Measurements from ENCODE around the gene CREB5.
"Not testable (repeated sequence)": the region's sequence is repeated elsewhere in the genome, so short reads cannot be mapped to it uniquely, and the experiment has no call there.

CREB5 gene

DNA sequence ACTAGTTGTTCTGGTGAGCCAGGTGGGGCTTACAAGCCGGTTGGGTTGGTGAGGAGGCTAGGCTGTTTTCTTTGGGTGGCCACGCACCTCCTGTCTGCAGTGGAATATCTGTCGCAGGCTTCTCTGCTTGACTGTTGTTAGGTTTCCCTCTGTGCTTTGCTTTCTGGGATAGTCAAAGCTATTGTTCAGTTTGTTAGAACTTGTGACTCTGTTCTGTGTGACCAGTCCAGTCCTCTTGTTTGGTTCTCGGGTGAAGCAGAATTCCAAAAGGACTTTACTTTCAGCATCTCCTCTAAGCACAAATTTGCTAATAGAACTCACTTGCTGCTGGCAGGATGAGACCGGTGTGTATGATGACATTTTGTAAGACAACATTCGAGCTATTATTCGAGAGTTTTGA is 105.3 kb downstream of the CREB5 start:
- DNase-seq, result no peak

DNA sequence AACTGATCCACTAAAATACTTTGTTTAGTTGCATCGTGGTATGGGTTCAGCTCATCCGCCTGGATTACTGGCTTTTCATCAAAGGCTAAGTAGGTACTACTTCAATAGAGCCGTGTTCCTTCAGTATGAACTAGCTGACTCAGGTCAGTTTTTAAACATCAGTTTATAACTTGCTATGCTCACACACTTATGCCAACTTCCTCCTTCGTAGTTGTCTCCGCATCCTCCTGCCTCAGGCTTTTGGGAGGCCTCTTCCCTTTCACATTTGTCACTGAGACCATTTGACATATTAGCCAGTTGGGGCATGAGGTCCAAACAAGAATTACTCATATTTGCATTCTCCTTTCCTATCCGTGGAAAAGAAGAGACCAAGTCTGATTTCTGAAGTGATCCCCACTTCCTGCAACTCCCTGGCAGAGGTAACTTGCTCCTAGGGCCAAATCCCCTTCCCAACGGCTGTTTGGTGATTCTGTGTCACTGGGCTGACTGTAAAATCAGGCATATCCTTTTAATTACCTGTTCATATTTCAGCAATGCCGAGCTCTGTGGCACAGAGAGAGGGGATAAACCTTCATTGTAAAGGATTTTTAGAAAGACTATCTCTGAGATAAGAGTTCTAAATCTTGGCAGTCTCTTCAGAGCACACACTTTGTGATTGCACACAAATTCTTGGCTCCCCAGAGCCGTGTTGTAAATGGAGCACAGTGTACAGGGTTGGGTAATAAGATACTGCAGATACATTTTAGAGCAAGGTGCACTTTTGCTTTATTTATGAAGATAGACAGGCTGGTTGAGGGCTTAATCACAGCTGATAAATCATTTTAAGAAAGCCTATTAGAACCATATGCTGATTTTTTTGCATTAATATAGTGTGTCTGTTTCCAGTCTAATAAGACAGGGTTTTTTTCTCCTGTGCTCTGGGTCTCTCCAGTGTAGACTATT is 108.0 kb downstream of the CREB5 start:
- DNase-seq, result no peak

DNA sequence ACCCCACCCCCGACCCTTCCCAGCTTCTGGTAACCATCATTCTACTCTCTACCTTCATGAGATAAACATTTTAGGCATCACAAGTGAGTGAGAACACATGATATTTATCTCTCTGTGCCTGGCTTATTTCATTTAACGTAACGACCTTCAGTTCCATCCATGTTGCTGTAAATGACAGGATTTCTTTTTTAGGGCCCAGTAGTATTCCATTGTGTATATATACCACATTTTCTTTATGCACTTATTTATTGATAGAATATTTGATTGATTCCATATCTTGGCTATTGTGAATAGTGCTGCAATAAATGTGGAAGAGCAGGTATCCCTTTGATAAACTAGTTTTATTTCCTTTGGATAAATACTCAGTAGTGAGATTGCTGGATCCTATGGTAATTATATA is 112.7 kb downstream of the CREB5 start:
- no peak for DNase-seq

DNA sequence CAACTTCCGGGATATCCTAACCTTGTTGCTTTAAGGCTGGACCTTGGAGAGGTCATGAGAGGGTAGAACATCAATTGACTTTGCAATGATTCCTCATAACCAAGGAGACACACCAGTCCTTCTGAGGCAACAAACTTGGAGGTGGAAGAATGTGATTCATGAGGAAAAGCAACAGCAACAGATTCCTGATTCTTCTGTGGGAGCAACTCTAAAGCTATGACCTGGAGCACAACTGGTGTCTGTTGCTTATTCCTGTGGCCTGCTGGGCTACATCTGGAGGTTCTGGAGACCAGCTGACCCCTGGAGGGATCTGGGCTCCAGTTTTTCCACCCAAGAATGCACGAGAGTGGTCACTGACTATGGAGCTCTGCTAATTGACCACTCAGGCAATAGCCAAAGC is 116.6 kb downstream of the CREB5 start:
- no peak for DNase-seq

DNA sequence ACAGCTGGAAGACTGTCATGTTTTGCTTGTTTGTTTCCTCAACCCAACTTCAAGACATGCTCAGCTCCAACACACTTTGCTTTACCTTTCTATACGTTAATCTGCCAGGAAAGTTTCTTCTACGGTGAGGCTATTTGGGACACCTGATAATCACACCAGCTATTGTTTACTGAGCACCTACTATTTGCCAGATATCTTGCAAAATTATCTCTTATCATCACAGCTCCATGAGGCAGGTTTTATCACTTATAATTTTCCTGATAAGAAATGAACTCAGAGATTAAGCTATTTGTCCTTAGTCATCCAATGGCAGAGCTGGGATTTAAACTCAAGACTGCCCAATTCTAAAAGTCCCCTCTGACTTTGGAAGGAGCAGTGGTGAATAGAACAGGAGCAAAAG is 117.4 kb downstream of the CREB5 start:
- no peak for DNase-seq

DNA sequence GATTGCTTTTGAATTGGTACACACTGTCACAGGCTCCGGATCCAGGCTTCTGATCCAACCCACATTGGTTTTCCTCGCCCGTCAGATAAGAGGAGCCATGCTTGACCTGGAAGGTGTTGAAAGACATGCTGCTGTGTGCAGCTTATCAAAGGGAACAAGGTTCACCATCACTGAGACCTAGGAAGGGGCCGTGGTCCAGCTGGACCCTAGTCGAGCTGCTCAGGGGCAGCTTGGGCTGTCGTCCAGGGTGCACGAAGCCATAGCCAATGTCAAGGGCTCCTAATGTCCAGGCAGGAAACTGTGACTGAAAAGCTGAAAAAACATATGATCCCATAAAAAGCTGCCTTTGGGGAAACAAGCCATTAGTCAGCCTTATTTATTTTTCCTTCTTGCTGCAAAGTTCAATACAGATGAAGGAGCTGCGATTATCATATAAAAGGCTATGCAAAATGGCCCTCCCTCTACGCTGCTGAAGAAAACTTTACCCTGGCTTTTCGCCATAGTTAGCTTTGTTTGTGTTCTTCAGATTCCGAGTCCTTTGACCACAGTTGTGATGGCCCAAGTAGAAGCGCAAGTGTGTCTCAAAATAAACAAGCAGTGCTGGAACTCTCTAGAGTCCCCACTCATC is 118.0 kb downstream of the CREB5 start:
- no peak for DNase-seq

DNA sequence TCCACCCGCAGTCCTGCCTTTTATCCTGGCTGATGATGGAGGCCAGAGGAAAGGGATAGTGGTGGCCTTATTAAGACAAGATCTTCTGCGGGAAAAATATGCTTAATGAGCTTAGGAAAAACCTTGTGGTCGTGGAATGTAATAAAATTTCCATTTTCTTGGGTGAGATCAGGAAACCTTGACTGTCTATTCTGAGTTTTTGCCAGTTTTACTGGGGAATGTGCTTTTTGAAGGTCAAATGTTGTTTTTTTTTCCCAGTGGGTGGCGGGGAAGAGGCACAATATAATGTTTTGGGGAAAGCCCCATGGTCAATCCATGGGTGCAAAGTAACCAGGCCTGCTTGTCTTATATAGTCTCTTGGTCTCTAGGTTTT is 118.5 kb downstream of the CREB5 start:
- DNase-seq, result no peak

DNA sequence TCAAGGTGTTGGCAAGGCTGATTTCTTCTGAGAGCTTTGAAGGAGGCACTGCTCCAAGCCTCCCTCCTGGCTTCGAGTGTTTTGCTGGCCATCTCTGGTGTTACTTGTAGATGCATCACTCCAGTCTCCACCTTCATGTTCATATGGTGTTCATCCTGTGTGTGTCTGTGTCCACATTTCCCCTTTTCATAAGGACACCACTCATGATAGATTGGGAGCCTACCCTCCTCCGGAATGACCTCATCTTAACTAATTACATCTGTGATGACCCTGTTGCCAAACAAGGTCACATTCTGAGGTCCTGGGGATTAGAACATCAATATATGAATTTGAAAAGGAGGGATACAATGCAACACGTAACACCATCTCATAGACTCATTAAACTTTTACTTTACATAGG is 119.0 kb downstream of the CREB5 start:
- DNase-seq, result no peak

DNA sequence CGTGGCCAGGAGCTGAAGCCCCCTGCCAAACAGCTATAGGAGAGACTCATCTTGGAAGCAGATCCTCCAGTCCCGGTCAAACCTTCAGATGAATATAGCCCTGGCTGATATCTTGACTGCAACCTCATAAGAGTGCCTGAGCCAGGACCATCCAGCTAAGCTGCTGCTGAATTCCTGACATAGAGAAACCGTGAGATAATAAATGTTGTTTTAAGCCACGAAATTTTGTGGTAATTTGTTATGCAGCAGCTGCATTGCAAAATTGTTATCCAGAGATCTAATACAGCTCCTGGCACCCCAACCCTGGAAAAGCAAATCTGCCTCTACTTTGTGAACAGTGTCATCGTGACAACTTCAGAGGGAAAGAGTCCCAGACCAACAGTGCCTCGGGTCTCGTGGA is 119.9 kb downstream of the CREB5 start:
- no peak for DNase-seq

DNA sequence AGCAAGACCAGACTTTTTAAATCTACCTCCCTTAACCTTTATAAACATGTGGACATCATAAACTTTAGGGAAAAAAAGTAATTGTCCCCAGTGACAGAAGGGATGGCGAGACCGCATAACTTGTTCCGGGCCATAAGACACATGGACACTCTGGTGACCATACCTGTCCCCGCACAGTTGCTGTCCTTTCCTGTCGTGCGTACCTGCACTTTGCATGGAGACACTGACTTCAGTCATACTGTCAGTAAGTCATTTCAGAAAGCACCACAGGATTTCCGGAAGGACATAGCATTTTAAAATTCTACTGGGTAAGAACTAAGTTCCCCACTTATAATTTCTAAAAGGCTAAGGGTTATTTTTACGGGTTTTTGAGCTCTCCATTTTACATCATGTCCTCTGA is 120.9 kb downstream of the CREB5 start:
- DNase-seq, result no peak

DNA sequence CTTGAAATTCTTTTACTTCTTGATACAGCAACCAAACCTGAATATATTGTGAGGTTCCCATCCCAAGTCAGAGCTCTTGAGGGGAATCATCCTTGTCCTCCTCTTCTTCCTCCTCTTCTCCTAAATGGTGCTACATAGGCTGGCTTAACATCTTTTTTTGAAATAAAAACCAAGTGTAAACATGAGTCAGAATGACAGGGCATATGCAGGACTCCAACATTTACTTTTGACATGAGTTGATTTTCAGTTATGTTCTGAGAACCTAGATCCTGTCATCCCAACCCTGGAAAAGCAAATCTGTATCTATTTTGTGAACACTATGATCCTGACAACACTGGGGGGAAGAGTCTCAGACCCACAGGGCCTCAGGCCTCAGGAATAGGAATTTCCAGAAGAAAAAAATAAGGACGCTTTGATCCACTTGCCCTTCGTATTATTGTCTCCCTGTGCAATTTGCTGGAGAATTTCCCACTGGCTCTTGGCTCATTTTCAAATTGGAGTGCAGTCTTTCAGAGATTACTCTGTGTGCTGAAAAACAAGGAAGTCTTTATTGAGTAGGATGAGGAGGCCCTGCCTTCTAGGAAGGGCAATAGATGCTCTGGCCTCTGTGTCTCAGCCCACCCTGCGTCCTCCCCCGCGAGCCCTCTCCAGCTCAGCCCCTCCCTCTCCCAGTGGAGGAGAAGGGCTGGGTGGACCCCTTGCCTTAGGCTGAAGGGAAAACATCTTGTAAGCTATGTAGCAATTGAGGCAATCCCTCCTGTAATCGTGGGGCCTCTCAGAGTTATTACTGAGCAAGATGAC is 121.6 kb downstream of the CREB5 start:
- no peak for DNase-seq

DNA sequence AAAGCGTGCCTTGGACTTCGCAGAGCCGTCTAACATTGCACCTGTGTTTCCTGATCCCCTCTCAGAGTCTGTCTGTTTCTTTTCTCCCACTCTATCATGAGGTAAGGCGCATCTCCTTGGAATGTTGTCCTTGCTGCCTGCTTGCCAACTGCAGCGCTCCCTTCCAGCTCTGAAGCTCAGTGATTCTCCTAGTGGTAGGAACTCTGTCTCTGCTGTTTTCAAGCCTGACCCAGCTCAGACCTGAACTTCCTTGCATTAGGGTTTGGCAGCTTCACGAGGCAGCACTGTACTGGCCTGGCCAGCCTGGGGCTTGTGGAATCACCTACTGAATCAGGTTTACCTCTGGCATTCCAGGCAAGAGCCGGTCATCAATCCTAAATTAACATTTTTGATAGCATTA is 123.9 kb downstream of the CREB5 start:
- DNase-seq, result no peak

DNA sequence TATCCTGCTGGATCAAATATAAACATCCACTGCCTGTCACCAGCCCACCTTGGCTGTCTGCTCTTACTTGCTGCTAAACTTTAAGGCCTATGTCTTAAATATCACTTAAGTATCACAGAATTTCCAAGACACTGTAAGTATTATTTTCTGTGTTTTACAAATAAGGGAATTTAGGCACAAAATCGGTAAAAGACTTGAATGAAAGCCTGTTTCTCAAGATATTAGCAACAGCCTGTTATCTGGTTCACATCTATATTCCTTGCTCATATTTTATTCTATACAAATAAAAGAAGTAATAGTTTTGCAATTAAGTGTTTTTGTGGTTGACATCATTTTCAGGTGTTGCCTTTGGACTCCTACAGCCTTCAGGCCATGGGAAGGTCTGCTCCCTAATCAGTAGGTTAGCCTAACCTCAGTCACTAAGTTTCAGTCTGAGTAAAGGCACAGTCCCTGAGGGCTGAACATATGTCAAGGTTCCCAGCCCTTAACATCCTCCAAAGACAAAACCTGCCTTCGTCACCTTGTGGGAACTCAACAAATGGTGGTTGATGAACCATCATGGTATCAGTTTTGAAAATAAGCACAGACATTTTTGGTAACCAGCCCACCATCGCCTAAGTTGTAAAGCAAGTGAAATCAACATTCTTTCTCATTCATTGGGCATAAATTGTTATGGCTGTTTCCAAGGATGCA is 127.1 kb downstream of the CREB5 start:
- DNase-seq, result no peak

DNA sequence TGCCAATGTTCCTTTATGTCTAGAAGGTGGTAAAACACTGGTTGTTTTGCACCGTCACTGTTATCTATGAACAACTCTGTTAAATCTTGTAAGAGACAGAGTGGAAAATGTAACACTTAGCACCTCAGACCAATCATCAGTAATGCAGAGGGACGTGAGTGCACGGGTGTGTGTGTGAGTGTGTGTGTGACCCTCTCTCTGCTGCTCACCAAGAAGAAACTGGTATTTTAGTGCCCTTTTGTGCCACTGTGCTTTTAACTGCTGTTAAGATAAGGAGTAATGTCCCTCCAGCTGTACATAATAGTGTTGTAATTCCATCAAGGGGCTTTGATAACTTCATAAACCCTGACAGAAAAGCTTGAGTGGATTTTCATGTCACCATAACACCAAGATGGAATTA is 130.1 kb downstream of the CREB5 start:
- DNase-seq, result peak; percentile 50

DNA sequence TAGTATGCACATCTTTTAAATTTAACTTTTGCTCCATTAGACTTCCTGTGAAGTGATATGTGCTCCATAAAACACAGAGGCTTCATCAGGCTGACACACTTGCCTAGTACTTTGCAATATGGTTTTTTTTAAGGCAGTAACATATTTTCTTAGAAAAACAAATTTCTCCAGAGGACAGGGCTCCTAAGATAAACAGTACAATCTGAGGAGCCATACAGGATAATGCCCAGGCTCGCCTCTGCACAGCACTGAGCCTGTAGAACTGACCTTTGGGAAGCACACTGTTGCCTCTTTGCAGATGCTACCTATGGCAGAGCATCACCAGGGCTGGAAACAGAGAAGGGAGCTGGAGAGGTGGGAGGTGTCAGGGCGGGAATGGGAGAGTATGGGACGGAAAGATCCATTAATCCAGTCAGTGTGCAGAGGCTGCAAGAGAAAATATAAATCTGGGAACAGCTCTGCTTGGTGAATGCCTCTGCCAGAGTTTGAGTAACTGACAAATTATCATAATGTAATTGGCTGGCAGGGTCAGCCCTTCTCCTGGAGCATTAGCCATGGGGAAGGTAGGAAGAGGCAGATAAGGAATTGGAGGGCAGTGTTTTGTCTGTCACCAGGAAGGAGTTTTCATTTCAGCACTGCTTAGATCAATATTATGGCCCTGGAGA is 132.3 kb downstream of the CREB5 start:
- DNase-seq, result no peak

DNA sequence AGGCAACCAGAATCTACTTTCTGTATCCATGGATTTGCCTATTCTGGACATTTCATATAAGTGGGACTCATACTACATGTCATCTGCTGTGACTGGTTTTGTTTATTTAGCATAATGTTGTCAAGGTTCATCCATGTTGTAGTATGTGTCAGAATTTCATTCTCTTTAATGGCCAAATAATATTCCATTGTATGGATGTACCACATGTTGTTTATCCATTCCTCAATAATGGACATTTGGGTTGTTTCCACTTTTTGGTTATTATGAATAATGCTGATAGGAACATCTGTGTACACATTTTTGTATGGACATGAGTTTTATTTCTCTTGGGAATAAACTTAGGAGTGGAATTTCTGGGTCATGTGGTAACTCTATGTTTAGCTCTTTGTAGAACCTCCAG is 133.7 kb downstream of the CREB5 start:
- DNase-seq, result no peak

DNA sequence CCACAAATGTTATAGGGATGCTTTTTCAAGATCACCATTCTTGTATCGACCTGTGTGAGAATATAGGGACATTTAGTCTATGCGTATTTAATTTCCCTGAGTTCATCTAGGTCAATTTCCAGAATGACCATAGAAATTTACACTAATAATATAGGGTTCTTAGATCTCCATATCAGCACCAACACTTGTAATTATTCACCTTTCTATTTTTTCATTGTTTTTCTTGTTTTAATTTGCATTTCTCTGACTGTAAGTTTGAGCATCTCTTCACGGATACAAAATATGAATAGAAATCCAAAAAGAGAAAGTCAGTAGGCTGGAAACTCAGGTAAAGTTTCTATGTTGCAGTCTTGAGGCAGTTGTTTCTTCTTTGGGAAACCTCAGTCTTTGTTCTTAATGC is 134.8 kb downstream of the CREB5 start:
- no peak for DNase-seq

DNA sequence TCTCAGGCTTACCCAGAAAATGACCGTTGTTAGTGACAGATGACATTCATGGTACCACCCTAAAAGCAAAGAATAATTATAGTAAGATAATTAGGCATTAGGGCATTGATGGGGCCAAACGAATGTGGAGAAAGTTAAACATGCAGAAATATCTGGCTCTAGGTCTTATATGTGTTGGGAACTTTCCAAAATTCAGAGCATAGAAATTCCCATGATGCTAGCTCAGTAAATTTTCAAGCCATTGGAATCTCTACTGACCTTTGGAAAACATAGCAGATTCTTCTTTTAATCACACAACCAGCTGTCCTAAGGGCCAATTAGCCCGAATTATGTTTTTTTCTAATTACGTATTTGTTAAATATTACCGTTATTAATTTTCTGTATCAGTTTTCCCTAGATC is 136.1 kb downstream of the CREB5 start:
- DNase-seq, result no peak

DNA sequence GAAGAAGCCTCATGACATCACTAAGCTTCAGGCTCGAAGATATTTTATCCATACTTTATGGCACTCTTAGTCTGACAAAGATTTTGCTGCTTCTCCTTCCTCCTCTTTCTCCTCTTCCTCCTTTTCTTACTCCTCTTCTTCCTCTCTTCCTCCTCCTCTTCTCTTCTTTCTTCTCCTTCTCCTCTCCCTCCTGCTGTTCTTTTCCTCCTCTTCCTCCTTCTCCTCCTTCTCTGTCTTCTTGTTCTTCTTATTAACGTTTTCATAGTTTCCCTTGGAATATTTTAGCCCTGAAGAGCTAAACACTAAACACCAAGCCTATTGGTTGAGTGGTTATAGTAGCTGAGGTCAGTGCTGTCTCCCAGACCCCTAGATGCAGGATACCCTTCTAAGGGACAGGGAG is 137.7 kb downstream of the CREB5 start:
- DNase-seq, result no peak

DNA sequence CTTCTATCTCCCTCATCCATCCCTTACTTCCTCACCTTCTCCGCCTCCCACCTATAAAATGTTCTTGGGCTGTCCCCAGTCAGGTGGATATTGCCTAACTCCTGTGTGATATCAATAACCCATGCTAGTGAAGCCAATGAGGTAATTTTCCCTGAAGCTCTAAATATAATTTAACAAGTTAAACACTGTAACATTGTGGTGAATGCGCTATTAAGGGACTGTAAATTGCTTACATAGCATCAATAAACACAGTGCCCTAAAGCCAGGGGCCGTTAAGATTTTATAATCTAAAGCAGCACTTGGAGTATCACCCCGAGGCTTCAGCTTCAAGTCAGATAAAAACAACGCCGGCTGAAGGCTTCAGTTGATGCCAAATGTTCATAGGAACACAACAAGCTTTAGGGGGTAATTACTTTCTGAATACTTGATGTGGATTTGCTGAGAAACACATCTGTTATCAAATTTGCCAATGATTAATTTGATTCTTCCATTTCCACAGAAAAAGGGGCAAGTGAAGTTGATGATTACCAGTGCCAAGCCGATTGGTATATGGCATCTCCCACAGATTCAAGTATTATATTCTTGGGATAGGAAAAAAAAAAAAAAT is 138.4 kb downstream of the CREB5 start:
- no peak for DNase-seq

DNA sequence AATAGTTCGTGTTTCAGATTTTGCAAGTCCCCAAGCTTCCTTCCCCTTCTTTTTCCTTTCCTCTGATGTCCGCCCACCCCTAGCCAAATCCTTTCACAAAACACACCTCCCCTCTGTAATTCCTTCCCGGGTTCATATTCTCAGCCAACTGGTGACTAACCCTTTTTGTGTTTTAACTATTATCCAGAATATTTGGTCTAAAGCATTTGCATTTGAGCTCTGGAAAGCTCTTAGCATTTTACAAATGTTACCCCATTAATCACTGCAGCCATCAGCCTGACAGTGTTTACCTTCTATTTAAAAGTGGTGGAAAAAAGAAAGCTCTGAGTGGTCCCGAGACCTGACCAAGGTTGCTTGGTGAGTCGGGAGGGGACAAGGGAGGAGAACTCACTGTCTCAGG is 139.0 kb downstream of the CREB5 start:
- DNase-seq, result no peak

DNA sequence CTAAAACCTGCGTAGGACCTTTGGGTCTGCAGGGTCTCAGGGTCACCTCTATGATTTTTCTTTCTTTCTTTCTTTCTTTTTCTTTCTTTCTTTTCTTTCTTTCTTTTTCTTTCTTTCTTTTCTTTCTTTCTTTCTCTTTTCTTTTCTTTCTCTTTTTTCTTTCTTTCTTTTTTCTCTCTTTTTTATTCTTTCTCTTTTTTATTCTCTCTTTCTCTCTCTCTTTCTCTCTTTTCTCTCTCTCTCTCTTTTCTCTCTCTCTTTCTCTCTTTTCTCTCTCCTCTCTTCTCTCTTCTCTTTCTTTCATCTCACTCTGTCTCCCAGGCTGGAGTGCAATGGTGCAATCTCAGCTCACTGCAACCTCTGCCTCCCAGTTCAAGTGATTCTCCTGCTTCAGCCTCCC is 139.4 kb downstream of the CREB5 start:
- not testable (repeated sequence) for DNase-seq

Data from retina (tissue), 1 donor.